Activated T-cell treated with anti-CD3 and anti-CD28 coated beads for 4 hours (primary cell): ENCODE results near the gene SULF2.
"Not testable (repeated sequence)": the region's sequence is repeated elsewhere in the genome, so short reads cannot be mapped to it uniquely, and the experiment has no call there.

ENCODE experiments used
- DNase-seq: peaks from one replicate; pipeline ENCODE4 v3.0.0-alpha.2; 2020

SULF2 gene

DNA sequence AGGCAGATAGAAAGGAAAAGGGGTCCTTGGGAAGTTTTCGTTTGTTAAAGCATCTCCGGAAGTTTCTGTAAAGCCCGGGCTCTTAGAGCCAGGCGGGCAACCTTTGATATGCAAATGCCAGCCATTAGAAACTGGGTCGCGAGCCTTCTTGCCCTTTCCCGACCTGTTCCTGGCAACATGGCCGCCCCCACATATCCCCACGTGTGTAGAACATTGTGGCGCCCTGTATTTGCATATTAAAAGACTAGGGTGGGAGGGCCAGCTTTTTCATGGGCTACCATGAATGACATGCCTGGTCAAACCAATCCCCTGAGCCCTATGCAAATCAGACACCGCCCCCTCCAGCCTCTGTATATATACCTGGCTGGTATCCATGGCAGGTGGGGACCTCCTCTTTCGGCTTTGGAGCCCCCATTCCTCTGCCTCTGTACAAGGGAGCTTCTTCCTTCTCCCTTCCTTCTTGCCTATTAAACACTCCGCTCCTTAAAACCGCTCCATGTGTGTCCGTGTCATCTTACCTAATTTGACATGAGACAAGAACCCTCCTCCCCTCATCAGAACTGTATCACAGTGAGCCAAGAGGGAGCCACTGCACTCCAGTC, 19.0 kb upstream of the SULF2 start:
- not testable (repeated sequence) for DNase-seq

DNA sequence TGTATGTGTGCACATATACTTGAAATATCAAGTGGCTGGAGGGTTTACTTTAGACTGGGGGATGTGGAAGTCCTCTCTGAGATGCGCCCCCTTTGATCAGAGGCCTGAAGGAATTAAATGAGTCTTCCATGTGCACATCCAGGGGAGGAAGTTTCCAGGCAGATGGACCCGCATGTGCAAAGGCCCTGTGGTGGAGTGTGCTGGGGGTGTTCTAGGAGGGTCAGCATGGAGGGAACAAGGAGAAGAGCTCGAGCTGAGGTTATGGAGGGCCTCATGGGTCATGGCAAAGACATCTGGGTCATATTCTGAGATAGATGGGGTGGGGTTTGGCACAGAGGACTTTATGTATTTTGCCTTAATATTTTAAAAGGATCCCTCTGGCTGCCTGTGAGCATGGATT, 17.7 kb upstream of the SULF2 start:
- DNase-seq: no peak

DNA sequence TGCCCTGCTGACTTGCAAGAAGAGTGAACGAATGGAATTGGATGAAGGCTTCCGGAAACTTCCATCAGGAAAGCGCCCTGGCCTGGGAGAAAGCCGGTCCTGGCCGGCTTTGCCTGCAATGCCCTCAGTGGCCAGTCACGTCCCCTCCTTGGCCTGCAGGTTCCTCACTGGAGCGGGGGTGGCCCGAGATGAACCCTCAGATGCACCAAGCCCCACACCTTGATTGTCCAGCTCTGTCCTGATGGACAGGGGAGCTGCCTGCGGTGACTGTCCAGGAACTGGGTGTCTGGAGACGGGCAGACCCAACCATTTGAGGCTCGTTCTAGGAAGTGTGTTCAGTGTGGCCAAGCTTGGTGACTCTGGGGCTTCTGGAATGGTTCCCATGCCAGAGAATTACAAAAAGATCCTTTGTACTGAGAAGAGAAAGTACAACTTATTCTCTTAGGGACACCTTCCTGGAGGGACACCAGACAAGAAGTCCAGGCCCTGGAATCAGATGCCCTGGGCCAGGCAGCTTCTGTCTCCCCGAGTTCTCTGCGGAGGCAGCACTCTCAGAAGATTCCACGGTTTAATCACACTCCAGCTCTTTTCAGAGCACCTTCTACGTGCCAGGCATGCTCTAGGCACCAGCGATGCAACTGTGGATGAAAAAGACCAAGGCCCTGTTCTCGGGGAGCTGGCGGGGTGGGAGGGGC, 17.1 kb upstream of the SULF2 start:
- no peak for DNase-seq

DNA sequence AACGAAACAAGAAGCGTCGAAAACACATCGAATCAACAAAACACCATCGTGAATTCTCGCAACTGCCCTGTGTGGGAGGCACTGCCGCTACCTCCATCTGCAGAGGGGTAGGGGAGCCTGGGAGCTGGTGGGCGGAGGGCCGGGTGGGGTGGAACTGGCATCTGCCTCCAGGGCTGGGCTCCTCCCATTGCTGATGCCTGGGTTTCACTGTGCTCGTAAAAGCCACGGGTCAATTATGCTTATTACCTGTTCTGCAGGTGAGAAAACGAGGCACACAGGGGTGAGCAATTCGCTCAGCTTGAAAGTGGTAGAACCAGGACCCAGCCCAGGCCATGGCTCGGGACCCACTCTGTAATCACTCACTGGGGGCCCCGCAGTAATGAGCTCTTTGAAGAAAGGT, 16.5 kb upstream of the SULF2 start:
- DNase-seq: no peak

DNA sequence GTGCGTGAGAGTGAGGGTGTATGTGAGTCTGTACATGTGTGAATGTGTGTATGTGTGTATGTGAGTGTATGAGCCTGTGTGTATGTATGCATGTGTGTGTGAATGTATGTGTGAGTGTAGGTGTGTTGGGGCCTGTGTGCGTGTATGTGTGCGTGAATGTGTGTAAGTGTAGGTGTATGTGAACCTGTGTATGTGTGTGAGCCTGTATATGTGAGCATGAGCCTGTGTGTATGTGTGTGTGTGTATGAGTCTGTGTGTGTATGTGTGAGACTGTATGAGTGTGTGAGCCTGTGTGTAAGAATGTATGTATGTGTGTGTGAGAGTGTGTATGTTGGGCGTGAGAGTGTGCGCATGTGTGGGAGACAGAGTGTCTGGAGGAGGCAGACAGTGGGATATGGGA, 15.8 kb upstream of the SULF2 start:
- no peak for DNase-seq

DNA sequence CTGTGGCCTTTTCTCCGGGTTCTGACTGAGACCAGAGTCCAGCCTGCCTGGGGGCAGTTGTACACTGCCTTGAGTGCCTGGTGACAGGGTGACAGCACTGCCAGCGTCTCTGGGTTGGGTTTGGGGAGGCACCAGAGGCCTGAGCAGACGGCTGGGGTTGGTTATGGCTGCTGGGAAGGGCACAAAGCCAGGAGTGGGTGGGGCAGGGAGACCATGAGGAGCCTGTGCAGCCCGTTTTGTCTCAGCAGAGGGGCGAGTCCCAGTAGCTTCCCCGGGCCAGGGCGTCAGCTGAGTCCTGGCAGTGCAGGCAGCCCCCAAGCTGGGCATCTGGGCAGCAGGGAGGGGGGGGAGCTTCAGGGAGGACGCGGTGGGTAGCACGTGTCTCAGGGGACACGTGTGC, 15.3 kb upstream of the SULF2 start:
- no peak for DNase-seq

DNA sequence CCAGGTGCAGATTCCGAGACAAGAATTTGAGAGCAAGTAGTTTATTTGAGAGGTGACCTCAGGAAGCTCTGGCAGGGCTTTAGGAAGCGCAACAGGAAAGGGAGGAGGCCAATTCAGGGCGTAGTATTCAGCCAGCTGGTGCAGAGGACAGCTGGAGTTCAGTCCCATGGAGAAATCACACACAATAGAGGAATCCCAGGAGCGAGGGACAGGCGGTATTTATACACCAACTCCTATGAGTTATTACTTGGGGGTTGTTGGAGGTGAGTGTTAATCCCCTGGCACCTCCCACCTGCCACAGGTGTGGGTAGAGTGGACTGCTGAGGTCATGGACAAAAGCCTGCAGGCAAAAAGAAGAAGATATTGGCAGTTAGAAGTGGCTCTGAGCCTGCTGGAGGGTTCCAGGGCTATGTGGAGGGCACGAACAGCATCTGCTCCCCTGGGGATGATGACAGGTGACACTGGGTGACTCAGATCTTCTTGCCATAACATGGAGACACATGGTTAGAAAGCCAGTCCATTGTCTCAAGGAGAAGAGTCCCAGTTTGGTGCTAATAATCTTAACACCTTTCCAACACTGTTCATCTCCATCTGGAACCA, 13.9 kb upstream of the SULF2 start:
- no peak for DNase-seq

DNA sequence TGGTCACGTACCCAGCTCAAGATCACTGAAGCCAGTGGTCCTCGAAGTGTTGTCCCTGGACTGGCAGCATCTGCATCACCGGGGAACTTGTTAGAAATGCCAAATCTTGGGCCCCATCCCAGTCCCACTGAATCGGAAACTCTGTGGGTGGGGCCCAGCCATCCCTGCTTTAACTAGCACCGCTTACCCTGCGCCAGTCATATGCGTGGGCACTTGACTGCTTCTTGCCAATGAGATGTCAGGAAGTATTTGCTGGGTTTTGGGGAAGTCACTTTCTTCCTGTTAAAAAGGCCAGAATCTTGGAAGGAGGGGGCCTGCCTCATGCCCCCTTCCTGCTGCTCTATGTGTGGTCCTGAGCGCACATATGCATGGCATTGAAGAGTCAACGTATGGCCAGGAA, 11.7 kb upstream of the SULF2 start:
- no peak for DNase-seq

DNA sequence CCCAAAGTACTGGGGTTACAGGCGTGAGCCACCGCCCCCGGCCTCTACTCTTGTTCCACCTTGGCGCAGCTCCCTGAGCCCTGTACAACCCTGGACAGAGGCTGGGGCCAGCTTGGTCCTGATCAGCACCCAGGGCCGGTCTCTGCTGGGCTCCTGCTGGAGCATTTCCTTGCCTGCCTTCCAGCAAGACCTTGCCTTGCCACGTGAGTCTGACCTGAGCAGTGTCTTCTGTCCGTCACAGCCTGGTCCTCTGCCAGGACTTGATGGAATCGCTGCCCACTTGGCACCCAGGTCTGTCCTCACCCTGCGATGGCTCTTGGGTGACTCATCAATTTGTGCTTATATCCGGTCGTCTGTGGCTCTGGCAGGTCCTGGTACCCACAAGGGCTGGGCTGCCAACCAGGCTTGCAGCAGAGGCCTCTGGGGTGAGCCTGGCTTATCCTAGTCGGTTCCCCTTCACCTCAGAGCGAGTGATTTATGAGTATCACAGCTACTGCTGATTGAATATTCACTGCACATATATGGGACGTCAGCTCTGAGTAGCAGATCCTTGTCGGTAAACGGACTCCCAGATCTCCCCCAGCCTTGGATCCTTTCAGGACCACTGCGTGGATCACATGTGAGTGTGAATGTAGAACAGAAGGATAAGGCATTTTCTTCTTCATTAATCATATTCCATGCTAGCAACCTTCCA, 10.1 kb upstream of the SULF2 start:
- DNase-seq: no peak

DNA sequence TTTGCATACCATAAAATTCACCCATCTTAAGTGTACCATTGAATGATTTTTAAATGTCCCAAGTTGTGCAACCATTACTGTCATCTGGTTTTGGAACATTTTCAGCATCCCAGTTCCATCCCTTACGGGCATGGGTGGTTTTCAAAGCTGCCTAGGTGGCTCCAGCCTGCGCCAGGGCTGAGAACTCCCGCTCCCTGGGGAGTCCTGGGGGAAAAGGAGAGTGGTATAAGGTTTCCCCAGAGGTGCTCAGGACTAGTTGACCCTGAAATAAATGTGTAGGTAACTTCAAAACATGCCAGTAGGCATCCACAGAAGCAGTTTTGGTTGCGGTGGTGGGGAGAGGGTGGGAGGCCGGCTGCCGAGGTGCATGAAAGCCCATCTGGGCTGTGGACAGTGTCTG, 9.0 kb upstream of the SULF2 start:
- not testable (repeated sequence) for DNase-seq

DNA sequence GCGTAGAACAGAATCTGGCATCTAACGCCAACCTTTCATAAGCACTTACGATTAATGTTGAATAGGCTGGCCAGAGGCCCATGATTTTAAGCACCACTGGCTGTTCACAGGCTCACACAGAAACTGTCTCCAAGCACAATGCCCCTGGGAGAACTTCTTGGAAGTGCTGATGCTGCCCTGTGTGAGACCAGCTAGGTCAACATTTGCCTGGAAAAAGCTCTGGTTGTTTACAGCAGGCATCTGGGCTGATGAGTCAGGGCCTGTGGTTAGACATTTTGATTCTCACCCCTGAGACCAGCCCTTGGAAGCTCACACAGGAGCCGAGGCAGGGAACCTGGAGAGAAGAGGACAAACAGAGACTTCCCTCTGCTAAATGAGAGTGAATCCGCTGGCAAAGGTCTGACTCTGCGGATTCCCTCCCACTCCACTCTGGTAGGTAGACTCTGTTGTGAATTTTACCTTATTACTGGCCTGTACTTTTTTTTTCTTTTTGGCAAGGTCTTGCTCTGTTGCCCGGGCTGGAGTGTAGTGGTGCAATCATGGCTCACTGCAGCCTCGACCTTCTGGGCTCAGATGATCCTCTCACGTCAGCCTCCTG, 6.8 kb upstream of the SULF2 start:
- DNase-seq: no peak

DNA sequence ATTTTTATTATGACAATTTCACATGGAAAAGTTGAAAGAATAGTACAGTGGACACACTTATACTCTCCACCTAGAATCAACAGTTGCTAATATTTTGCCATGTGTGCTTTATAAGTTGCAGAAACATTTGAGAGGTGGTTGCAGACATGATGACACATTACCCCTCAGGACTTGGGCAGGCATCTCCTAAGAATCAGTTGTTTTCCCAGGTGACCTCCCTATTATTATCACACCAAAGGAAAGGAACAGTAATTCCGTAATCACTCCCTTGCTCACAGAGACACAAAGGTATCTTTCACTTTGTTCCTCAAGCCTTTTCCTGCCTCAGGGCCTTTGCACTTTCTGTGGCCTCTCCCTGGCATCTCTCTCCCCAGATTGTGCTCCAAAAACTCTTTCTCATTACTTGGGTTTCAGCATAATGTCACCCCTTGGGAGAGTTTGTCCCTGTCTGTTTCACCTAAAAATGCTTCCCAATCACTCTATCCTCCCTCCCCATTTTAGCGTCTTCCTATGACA, 5.9 kb upstream of the SULF2 start:
- no peak for DNase-seq

DNA sequence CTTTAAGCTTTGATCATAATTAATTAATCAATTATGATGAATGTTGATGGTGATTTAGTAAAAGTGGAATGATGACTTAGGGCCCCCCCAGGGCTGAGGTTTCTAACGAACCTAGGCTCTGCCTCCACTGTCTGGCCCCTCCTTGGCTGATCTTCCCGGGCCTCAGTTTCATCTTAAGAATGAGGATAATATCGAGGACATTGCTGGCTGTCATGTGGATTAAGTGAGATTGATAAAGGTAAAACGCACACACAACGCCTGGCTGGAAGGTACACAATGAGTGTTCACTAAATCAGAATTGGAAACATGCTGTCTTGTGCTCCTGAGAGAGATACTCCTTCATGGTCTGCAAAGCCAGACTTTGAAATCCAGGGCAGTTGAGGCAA, 5.3 kb upstream of the SULF2 start:
- DNase-seq: no peak

DNA sequence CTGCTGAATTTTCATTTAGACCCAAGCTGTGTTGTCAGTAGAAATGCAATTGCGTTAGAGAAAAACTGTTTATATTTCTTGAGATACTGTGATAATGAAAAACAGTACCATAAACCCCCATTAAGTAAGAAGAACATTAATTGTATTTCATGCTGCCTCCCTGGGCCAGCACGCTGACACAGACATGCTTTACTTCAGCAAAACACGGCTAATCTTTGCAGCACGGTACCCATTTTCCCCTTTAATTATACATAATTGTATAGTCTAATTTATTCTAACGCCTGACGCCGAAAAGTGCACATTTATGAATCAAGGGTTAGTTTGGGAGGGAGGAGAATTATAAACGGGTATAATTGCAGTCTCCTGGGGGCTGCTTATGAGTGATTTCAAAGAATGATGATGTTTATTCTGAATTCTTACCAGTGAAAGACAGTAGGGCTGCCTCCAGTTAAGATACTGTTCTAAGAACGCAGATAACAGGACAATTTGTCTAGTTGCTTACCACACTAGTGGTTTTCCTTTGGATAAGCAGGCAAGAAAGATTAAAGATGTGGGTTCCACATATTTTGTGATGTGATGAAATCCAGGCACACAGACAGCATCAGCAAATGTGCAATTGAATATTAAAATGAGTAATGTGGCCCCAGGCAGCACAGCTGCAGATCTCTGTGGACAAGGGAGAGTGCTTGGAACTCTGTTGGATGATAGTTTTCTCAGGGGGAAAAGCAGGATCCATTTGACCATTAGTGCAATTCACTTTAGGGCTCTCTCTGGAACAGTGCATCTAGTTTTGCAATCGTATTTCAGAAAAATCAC, 4.7 kb upstream of the SULF2 start:
- no peak for DNase-seq

DNA sequence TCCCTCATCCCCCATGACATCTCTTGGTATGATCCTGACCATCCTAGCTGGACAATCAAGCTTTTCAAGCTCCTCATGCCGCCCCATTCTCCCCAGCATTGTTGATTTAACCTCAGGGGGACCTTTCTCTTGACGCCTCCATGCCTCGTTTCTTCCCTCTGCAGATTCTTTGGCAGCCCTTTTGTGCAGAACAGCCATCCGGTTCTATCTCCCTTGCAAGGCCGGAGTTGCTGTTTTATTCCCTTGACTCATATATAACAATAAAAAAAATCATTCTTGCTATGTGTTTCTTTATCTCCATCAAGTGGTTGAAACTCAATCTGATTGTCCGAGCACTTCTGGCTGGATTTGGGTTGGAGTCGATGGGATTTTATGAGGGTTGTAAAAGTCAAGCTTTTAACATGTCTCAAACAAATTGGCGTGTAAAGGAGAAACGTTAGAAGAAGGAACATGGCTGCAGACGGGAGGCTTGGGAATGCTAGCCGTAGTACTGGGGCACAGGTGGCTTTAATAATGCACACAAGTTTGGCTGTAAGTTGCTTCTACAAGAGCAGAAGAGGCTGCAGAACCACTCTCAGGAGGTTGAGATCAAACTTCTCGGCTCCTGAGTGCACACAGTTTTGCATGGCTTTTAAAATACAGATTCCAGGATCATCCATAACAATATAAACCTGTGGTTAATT, 3.9 kb upstream of the SULF2 start:
- DNase-seq: no peak

DNA sequence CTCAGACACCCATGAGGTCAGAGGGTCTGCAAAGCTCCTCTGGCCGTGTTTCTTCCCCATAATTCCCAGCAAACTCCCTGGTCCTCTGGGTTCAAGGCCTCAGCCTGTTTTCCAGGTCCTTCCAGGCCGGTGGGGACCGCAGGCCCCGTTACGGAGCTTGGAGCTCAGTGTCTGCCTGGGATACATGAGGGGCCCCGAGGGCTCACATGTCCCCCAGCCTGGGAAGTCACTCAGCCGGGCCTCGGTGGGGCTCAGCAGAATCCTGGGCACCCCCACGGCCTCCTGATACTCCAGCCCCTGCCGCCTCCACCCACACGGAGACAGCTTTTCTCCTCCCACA, 3.4 kb upstream of the SULF2 start:
- DNase-seq: no peak

DNA sequence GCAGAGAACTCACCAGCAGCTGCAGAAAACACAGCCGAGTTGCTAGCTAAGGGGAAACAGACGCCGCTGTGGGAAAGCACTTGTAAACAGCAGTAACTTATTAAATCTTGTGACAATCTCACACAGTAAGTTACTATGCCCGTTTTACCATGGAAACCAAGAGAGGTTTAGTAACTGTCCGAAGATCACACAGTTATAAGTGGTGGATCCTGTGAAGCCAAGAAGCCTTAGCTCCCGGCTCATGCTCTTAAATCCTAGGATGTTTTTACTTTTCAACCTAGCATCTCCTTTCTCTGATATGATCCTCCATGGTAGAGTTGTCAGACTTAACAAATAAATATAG, 1.5 kb upstream of the SULF2 start:
- no peak for DNase-seq

DNA sequence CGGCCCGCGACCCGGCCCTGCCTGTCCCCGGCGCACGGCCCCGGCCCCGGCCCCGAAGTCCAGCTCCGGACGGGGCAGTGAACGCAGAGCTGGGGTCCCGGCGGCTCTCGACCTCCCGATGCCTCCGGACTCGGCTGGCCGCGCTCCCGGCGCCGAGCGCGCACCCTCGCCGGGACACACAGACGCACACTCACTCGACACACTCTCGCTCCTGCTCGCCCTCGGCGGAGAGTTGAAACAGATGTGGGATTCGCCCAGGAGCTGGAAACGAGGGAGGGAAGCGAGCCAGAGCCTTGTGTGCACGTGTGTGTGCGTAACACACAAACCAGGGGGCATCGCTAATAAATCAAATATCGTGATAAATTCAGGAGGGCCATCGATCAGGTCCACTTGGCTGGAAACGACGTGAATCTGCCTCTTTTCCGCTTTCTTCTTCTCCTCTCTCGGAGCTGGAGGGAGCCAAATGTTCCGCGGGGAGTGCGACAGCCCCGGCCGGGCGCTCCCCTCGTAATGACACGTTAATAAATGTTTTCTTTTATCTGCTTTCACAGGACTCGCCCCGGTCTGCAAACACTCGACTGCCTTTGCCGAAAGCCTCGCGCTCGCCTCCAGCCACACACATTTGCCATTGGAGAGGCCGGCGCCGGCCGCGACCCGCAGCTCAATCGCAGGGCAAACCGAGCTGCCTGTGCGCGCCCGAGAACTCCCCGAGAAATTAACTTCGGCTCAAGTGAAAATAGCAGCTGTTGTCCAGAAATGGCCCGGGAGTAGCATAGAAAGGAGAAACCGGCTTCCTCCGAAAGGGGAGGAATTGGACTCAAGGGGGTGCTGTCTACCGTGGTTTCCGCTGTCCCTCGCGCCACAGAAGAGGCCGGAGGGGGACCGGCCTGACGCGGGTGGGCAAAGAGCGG, 828 bp upstream of the SULF2 start:
- no peak for DNase-seq

DNA sequence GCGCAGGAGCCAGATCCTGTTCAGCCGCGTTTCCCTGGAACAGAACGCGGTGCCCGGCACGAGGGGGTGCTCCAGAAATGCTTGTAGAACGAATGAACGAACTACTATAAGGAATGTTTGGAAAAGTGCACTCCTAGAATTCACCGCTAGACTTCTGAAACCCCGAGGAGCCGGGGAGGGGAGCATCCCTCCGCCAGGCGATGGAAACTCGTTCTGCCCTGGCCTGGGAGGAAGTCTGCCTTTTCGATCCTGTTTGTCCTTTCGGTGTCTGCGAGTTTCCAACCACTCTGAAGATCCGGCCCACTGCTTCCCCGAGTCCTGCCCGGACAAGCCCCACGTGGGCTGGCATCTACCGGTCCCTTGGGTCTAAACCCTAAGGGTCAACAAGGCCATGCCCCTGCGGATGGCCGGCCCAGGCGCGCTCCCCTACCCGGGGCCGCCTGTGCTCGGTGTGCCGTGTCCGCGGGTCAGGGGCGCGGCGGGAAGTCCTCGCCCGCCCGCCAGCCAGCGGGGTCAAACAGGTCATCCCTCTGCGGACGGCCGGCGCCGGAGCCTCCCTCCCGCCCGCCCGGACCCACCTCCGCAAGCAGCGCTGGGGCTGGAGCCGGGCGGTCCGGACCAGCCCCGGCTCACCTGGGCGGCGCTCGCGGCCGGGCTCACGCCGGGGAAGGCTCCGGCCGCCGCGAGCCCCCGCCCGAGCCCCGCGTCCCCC, 526 bp downstream of the SULF2 start:
- DNase-seq: no peak

DNA sequence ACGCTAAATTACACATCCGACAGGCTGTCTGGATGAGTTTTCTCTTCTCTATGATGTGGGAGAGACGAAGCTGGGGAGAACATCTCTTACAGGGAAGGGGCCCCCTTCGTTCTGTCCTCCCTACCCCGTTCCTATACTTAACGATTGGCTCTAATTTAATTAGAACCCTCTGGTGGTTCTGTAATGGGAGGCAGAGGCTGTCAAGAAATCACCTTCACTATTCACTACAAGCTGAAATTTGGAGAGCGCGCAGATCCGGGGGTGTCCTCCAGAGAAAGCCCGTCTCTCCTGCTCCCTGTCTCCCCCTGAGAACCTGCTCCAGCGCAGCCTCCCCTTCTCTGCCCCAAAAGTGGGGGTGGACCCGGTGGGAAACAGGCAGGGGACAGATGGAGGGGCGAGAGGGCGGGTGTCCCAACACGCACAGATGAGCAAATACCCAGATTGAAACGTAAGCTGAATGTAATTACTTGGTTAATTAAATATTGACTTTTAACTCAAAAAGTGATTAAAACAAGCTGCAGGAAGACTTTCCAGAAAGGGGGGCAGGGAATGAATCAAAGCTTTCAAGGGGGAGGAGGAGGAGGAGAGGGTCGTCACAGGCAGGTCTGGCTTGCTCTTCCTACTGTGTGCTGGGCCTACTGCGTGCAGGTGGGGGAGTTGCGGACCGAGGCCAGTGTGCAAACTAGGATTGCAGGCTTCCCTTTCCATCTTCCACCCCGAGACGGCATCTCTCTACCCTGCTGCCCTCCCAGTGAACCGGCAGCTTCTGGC, 1.3 kb downstream of the SULF2 start:
- no peak for DNase-seq
